H1 (cell line): ENCODE measurements around the gene ARNT2. TPM values are rescaled to one million over a fixed set of nuclear protein-coding genes. Genes with fewer than 3 reads are reported as not detected.

Experiments
- EP300 ChIP-seq, 2 experiments: IDR thresholded peaks; 1 replicate in 1 of 2; 2 replicates in 1 of 2; pipeline ENCODE4 v1.6.1; 2011 to 2012; ENCODE audit warnings: low read depth in 2 of 2, low read length in 2 of 2, mild to moderate bottlenecking in 2 of 2, borderline replicate concordance in 1 of 2, inconsistent platforms in 1 of 2, moderate library complexity in 1 of 2
- polyA plus RNA-seq, 7 experiments: library from polyadenylated mRNA; depleted of rRNA in 3 of 7; stranded (reverse) in 5 of 7; unstranded in 2 of 7; fragments of >200 nt in 5 of 7; fragments of 200-250 nt in 2 of 7; gene quantifications; 1 replicate in 5 of 7; 2 replicates in 1 of 7; 4 replicates in 1 of 7; pipeline versions ENCODE4 v1.2.1 to v1.2.3, GENCODE V29; 2011 to 2013; ENCODE audit warnings: missing spikeins in 2 of 7, mixed read lengths in 2 of 7
- total RNA-seq: library from RNA; stranded (reverse); fragmentation: NEBNext Ultra II Directional; extraction: Animal tissue kit (Norgen Biotek cat#: 25700); gene quantifications from 2 replicates; pipeline ENCODE4 v1.2.1, GENCODE V29; 2021

ARNT2 gene
- total and polyA plus RNA-seq, 2 of the 8 experiments (the other 6 are each of a cell fraction or from before 2014, with no cell fraction given): 9.5 to 14.6 TPM

GRCh38 chr15:80462836-80463512 is 58.8 kb downstream of the ARNT2 start (continued):
- no peak for TF ChIP-seq EP300 (IDR thresholded peaks at IDR 0.05; ENCODE audit: borderline replicate concordance in 1 of 2, low read depth in 2 of 2, low read length in 2 of 2)
- TF ChIP-seq, all 59 proteins: peak for 0
